Body of pancreas (tissue), 4 donors: Measurements from ENCODE around the gene NCCRP1. TPM values are rescaled to one million over a fixed set of nuclear protein-coding genes. Genes with fewer than 3 reads are reported as not detected.

Source experiments
- ATAC-seq: fragments of 150-250 bp; one replicate; pipeline ENCODE4 v1.9.1; 2016
- DNase-seq, 4 donors: peaks; one replicate each; pipeline ENCODE4 v3.0.0-alpha.2; 2019
- H3K27ac ChIP-seq, 4 donors: fragments of 200-600 bp; sonication (generic); 1 replicate in 3 of 4; 2 replicates in 1 of 4; pipeline versions ENCODE4 v1.5.1 to v1.6.1; 2016 to 2019; ENCODE audit warnings: mild to moderate bottlenecking in 1 of 4, mixed read lengths in 1 of 4, moderate library complexity in 1 of 4
- H3K27me3 ChIP-seq, 2 donors: fragments of 200-600 bp; sonication (generic); one replicate each; pipeline ENCODE4 v1.6.0; 2016; ENCODE audit warnings: mild to moderate bottlenecking in 1 of 2
- H3K36me3 ChIP-seq, 2 donors: fragments of 200-600 bp; sonication (generic); replicated peaks in 1 of 2; 2 replicates each; pipeline ENCODE4 v1.5.1; 2016; ENCODE audit warnings: low read depth in 2 of 2; ENCODE audit not compliant: insufficient read depth in 1 of 2
- H3K4me1 ChIP-seq: fragments of 200-600 bp; sonication (generic); one replicate; pipeline ENCODE4 v1.6.0; 2016
- H3K4me3 ChIP-seq, 2 donors: fragments of 200-600 bp; sonication (generic); 1 replicate in 1 of 2; 2 replicates in 1 of 2; pipeline ENCODE4 v1.5.1; 2016 to 2019
- H3K9me3 ChIP-seq, 3 donors: fragments of 200-600 bp; sonication (generic); 1 replicate in 2 of 3; 2 replicates in 1 of 3; pipeline ENCODE4 v1.5.1; 2016
- POLR2A ChIP-seq, 3 donors: fragments of 450-650 bp; IDR thresholded peaks; one replicate each; pipeline ENCODE4 v1.6.1; 2016; ENCODE audit warnings: antibody characterized with exemption in 3 of 3, mild to moderate bottlenecking in 2 of 3
- whole genome bisulfite sequencing, 2 donors: methylation state at CpG; one replicate each; pipeline ENCODE4 v1.1.5; 2017; 5-methylcytosine and 5-hydroxymethylcytosine counted together
- intact Hi-C: fragments of 100-400 bp; cut with DNase I; formaldehyde crosslinking; loops from one replicate; pipeline ENCODE4 v1.15.1; 2023
- total RNA-seq, 2 donors: library from RNA; depleted of rRNA; stranded (reverse); fragments of >200 nt; gene quantifications; one replicate each; pipeline ENCODE4 v1.1.0, GENCODE V29; 2016
- TF ChIP-seq, protein P1 (sequence below), 7 experiments: fragments of 450-650 bp in 4 of 7; fragments of 200-600 bp in 3 of 7; sonication (generic) in 3 of 7; IDR thresholded peaks; one replicate each; pipeline ENCODE4 v1.5.1; 2016 to 2019; ENCODE audit warnings: antibody characterized with exemption in 7 of 7

The NCCRP1 gene
- total RNA-seq, 2 donors from 2014 or later = 0.66 to 7.8 TPM

DNA sequence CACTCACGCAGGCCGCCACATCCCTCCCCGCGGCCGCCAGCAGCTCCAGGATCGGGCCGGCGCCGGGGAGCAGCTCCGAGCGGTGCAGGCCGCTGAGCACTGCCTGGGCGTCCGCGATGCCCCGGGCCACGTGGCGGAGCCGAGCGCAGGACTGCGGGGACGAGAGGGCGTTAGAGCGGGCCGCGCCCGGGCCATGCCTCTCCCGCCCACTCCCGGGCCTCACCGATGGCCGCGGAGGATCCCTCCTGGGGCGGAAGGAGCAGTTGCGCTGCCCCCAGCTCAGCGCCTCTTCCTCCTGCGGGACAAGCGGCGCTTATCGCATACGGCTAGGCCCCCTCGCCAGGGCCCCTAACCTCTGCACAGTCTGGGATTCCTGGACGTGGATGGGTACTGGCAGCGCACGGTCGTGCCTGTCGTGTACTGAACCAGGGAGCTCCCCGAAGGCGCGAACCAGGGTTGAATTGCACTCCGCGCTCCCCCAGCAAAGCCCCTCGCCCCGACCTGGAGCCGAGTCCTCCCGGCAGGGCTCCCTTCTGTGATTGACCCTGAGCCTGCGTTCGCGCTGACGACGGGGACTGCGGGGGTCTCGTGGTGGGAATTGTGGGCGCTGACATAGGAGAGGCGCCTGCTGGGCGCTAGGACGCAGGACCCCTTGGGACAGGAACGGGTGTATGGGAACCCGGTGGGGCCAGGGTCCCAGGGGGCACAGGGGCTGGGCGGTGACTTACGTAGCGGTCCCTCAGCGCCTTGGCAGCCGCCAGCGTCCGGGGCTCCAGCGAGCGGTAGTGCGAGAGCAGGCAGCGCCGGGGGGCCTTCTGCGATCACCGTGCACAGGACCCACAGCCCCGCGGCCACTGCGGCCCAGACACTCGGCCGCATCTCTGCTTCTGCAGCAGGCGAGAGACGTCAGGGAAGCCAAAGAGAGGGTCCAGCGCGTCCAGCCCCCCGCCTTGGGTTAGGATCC, 51.2 kb downstream of the NCCRP1 start:
- ATAC-seq (peak; percentile 31), DNase-seq (peak in 2 of 4 donors; percentile 24)
- Histone ChIP-seq H3K4me3 (no peak overlapping the region), H3K36me3 (no peaks in the 10 kb centered on the region), H3K27me3 (peaks cover 0 to 10% of the 10 kb centered on the region in 2 donors), H3K4me1 (peaks cover 13% of the 10 kb centered on the region), H3K27ac (no peak overlapping the region), H3K9me3 (no peaks in the 10 kb centered on the region)
- intact Hi-C loops = no loop called here
- TF ChIP-seq POLR2A (IDR thresholded peaks at IDR 0.05) = no peak
- TF ChIP-seq, protein P1, sequence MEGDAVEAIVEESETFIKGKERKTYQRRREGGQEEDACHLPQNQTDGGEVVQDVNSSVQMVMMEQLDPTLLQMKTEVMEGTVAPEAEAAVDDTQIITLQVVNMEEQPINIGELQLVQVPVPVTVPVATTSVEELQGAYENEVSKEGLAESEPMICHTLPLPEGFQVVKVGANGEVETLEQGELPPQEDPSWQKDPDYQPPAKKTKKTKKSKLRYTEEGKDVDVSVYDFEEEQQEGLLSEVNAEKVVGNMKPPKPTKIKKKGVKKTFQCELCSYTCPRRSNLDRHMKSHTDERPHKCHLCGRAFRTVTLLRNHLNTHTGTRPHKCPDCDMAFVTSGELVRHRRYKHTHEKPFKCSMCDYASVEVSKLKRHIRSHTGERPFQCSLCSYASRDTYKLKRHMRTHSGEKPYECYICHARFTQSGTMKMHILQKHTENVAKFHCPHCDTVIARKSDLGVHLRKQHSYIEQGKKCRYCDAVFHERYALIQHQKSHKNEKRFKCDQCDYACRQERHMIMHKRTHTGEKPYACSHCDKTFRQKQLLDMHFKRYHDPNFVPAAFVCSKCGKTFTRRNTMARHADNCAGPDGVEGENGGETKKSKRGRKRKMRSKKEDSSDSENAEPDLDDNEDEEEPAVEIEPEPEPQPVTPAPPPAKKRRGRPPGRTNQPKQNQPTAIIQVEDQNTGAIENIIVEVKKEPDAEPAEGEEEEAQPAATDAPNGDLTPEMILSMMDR (IDR thresholded peaks at IDR 0.05) = no peak
- WGBS, 2 donors = 28 to 65% methylated on average over 16 to 86 of the region's 92 CpGs

DNA sequence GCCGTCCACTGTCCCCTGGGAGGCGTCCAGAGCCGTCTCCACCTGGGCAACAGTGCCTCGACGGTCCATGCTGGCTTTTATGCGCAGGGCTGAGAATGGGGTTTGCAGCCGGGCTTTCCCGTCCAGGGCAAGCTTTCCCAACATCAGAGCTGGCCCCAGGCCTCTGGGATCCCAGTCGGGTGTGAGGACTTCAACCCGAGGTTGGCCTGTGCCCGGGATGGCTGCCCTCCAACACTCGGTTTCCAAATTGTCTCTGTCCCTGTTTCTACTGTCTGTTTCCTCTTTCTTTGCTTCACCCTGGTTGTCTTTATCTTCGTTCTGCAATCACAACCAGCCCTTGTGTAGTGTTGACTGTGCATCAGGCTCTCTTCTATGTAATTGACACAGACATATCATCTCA, 52.0 kb downstream of the NCCRP1 start, which contains the start of gene IFNL4:
TSS of gene IFNL4 (minus strand) at position 51 of the 400 bp plus-strand sequence.
- intact Hi-C loops = no loop called here
- WGBS, 2 donors = 80 to 84% methylated on average over 8 to 13 of the region's 13 CpGs
- H3K36me3 ChIP-seq = no peaks in the 10 kb centered on the region

GRCh38 chr19:39251081-39251480, 54.3 kb downstream of the NCCRP1 start:
- Histone ChIP-seq H3K36me3 (no peaks in the 10 kb centered on the region), H3K27ac (no peak overlapping the region), H3K9me3 (no peaks in the 10 kb centered on the region), H3K27me3 (peaks cover 0 to 10% of the 10 kb centered on the region in 2 donors), H3K4me1 (peaks cover 13% of the 10 kb centered on the region), H3K4me3 (no peak overlapping the region)
- DNase-seq (no peak), ATAC-seq (no peak)
- WGBS, 2 donors = 81 to 83% methylated on average over 5 of the region's 5 CpGs
- TF ChIP-seq, protein P1 (IDR thresholded peaks at IDR 0.05) = no peak
- no peak for TF ChIP-seq POLR2A (IDR thresholded peaks at IDR 0.05)
- intact Hi-C loops = no loop called here

More for the DNA sequence above, 52.0 kb downstream of the NCCRP1 start, which contains the start of gene IFNL4:
- ATAC-seq (no peak), DNase-seq (no peak)
- peaks cover 0 to 10% of the 10 kb centered on the region in 2 donors for H3K27me3 ChIP-seq
- H3K27ac ChIP-seq = no peak within 1 kb of the TSS
- no peaks in the 10 kb centered on the region for H3K9me3 ChIP-seq
- no peak within 1 kb of the TSS for H3K4me3 ChIP-seq
- no peak for TF ChIP-seq POLR2A (IDR thresholded peaks at IDR 0.05)
- TF ChIP-seq, protein P1 (IDR thresholded peaks at IDR 0.05) = no peak
- peaks cover 13% of the 10 kb centered on the region for H3K4me1 ChIP-seq

Other genes starting within 250 kb of the NCCRP1 start
- gene FBXO17, start 221.2 kb upstream of the NCCRP1 start, total RNA-seq = 10 to 100 TPM; 18.8 to 25.2 TPM
- 1 to 10 TPM in 1 of 2 donors, under 1 TPM in 1; 0.52 to 4.3 TPM for gene FBXO27, start 164.4 kb upstream of the NCCRP1 start, total RNA-seq
- gene ACP7, start 112.6 kb upstream of the NCCRP1 start, total RNA-seq = not detected
- gene PAK4, start 71.2 kb upstream of the NCCRP1 start, total RNA-seq = 10 to 100 TPM; 18.9 to 40.2 TPM
- gene SYCN, start 7.3 kb downstream of the NCCRP1 start, total RNA-seq = 1,000 to 10,000 TPM; 2,614 to 5,793 TPM
- gene IFNL3, start 48.0 kb downstream of the NCCRP1 start, total RNA-seq = not detected
- not detected for gene IFNL4, start 51.9 kb downstream of the NCCRP1 start, total RNA-seq
- gene IFNL2, start 71.4 kb downstream of the NCCRP1 start, total RNA-seq = not detected
- not detected for gene IFNL1, start 99.4 kb downstream of the NCCRP1 start, total RNA-seq
- 1 to 10 TPM; 2.0 to 5.7 TPM for gene LRFN1, start 123.9 kb downstream of the NCCRP1 start, total RNA-seq
- 1 to 10 TPM; 1.3 to 6.0 TPM for gene GMFG, start 139.1 kb downstream of the NCCRP1 start, total RNA-seq
- 10 to 100 TPM; 41.5 to 77.8 TPM for gene SAMD4B, start 145.5 kb downstream of the NCCRP1 start, total RNA-seq
- 10 to 100 TPM; 16.9 to 49.8 TPM for gene PAF1, start 194.1 kb downstream of the NCCRP1 start, total RNA-seq
- gene MED29, start 194.4 kb downstream of the NCCRP1 start, total RNA-seq = 10 to 100 TPM; 23.1 to 40.9 TPM
- 100 to 1,000 TPM in 1 of 2 donors, 10 to 100 TPM in 1; 55.8 to 108 TPM for gene ZFP36, start 209.9 kb downstream of the NCCRP1 start, total RNA-seq
- 10 to 100 TPM in 1 of 2 donors, 1 to 10 TPM in 1; 6.7 to 13.2 TPM for gene PLEKHG2, start 215.7 kb downstream of the NCCRP1 start, total RNA-seq
- 1,000 to 10,000 TPM in 1 of 2 donors, 100 to 1,000 TPM in 1; 573 to 1,475 TPM for gene RPS16, start 239.0 kb downstream of the NCCRP1 start, total RNA-seq
- 10 to 100 TPM; 82.0 to 90.3 TPM for gene SUPT5H, start 248.6 kb downstream of the NCCRP1 start, total RNA-seq